AG04449 (cell line): ENCODE measurements around the gene HCAR1.
"Not testable (repeated sequence)": the region's sequence is repeated elsewhere in the genome, so short reads cannot be mapped to it uniquely, and the experiment has no call there.

Experiments
- CTCF ChIA-PET: fragments of 350-600 bp; formaldehyde crosslinking; extraction: SDS; loops from one replicate; lab custom pipeline; 2021; ENCODE audit warnings: antibody characterized with exemption; lab: Yijun Ruan, JAX
- POLR2A ChIA-PET: fragments of 400-600, 350-600 bp; formaldehyde crosslinking; extraction: SDS; loops from one replicate; lab custom pipeline; 2020; ENCODE audit warnings: antibody characterized with exemption, inconsistent platforms; lab: Yijun Ruan, JAX
- DNase-seq: peaks from one replicate; pipeline ENCODE4 v3.0.0-alpha.2; 2010; ENCODE audit warnings: low read depth, low spot score
- H3K4me3 ChIP-seq: 2 replicates; pipeline ENCODE4 v1.5.1; 2011; ENCODE audit warnings: low read depth, mild to moderate bottlenecking, control low read depth, low read length
- TF ChIP-seq, protein P1 (sequence below): IDR thresholded peaks from one replicate; pipeline ENCODE4 v1.5.1; 2011; ENCODE audit warnings: mild to moderate bottlenecking, moderate library complexity, low read length, control low read depth, inconsistent platforms; ENCODE audit not compliant: insufficient read depth; ENCODE audit errors: missing control alignments

HCAR1 gene

GRCh38 chr12:122691566-122691965 is 39.1 kb downstream of the HCAR1 start:
- CTCF ChIA-PET = no interaction called here
- TF ChIP-seq, protein P1, sequence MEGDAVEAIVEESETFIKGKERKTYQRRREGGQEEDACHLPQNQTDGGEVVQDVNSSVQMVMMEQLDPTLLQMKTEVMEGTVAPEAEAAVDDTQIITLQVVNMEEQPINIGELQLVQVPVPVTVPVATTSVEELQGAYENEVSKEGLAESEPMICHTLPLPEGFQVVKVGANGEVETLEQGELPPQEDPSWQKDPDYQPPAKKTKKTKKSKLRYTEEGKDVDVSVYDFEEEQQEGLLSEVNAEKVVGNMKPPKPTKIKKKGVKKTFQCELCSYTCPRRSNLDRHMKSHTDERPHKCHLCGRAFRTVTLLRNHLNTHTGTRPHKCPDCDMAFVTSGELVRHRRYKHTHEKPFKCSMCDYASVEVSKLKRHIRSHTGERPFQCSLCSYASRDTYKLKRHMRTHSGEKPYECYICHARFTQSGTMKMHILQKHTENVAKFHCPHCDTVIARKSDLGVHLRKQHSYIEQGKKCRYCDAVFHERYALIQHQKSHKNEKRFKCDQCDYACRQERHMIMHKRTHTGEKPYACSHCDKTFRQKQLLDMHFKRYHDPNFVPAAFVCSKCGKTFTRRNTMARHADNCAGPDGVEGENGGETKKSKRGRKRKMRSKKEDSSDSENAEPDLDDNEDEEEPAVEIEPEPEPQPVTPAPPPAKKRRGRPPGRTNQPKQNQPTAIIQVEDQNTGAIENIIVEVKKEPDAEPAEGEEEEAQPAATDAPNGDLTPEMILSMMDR = no peak
- DNase-seq = no peak
- H3K4me3 ChIP-seq = no peak overlapping the region
- POLR2A ChIA-PET = no interaction called here

GRCh38 chr12:122688291-122688690 is 42.4 kb downstream of the HCAR1 start:
- no peak overlapping the region for H3K4me3 ChIP-seq
- DNase-seq = no peak
- ChIA-PET POLR2A (no interaction called here), CTCF (no interaction called here)
- TF ChIP-seq, protein P1 = no peak

- CTCF ChIA-PET = no interaction called here
- TF ChIP-seq, protein P1 = no peak
- DNase-seq = no peak
- POLR2A ChIA-PET = no interaction called here
- H3K4me3 ChIP-seq = no peak overlapping the region
Measured at GRCh38 chr12:122687086-122687485, 43.6 kb downstream of the HCAR1 start.

DNA sequence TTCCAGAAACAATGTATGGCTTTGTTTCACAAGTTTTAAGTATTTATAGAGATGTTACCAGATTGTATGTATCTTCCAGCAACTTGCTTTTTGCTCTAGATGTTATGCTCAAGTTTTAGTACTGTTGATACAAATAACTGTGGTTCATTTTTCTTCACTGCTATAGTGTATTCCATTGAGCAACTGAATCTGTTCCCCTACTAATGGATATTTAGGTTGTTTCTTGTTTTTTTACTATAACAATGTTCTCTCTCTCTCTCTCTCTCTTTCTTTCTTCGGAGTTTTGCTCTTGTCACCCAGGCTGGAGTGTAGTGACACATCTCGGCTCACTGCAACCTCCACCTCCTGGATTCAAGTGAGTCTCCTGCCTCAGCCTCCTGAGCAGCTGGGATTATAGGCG is 44.1 kb downstream of the HCAR1 start:
- no peak overlapping the region for H3K4me3 ChIP-seq
- ChIA-PET POLR2A (no interaction called here), CTCF (no interaction called here)
- TF ChIP-seq, protein P1 = no peak
- DNase-seq = no peak

DNA sequence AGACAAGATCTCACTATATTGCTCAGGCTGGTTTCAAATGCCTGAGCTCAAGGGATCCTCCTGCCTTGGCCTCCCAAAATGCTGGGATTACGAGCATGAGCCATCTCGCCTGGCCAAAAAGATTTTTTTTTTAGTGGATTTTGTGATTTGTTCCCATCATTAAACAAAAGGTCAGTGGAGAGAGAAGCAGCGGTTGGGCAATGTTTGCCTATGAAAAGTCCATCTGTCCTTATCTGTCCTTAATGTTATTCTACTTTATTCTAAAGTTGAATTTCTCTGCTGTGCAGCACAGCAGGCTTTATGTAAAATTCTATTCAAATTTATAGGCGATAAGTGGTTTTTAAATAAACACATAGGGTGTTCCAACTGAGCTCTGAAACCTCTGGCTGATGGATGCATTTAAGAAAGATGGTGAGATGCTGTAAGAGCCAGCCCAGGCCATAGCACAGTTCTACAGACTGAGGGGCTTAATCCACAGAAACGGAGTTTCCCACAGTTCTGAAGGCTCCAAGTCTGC is 46.3 kb downstream of the HCAR1 start:
- no peak overlapping the region for H3K4me3 ChIP-seq
- ChIA-PET POLR2A (no interaction called here), CTCF (no interaction called here)
- TF ChIP-seq, protein P1 = no peak
- no peak for DNase-seq

DNA sequence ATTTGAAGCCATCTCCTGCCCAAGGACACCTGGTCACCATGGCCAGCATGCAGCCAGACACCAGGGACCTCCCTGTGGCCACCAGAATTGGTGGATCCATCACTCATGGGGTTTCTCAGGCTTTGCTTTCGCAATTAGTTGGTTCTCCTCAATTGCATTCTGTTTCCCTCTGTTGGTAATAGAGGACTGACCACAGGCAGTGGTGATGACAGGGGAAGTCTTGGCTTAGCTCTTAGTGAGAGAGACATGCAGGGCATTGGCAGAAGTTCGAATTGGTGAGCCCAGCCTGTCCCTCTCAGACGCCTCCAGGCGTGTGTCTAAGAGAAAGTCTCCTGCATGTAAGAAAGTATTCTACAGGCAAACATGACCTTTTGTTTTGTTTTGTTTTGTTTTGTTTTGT is 48.8 kb downstream of the HCAR1 start:
- POLR2A ChIA-PET = no interaction called here

GRCh38 chr12:122680989-122681388 is 49.7 kb downstream of the HCAR1 start:
- CTCF ChIA-PET = interaction anchor here (0.8 to 1.9 kb wide), 2 partner anchors 43 to 72 kb away, joined by 3 to 4 read pairs; partner anchors contain the start of gene DENR
- DNase-seq, POLR2A ChIA-PET, H3K4me3 ChIP-seq: not testable (repeated sequence)

More for the DNA sequence above, 48.8 kb downstream of the HCAR1 start:
- CTCF ChIA-PET = interaction anchor here (1.4 to 2.0 kb wide), 2 partner anchors 10 to 43 kb away, joined by 4 to 6 read pairs; no protein-coding TSS in a partner anchor
- H3K4me3 ChIP-seq = no peak overlapping the region
- no peak for DNase-seq
- TF ChIP-seq, protein P1 = no peak

DNA sequence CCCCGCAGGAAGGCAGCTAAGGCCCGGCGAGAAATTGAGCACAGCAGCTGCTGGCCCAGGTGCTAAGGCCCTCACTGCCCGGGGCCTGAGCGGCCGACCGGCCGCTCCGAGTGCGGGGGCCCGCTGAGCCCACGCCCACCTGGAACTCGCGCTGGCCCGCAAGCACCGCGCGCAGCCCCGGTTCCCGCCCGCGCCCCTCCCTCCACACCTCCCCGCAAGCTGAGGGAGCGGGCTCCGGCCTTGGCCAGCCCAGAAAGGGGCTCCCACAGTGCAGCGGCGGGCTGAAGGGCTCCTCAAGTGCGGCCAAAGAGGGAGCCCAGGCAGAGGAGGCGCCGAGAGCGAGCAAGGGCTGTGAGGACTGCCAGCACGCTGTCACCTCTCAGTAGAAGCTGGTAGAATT is 53.9 kb downstream of the HCAR1 start:
- H3K4me3 ChIP-seq, DNase-seq, CTCF ChIA-PET, POLR2A ChIA-PET: not testable (repeated sequence)
